Neural cell (in vitro differentiated cells): Measurements from ENCODE around the gene SPACA6. TPM values are rescaled to one million over a fixed set of nuclear protein-coding genes. Genes with fewer than 3 reads are reported as not detected.

ENCODE experiments used
- H2AFZ ChIP-seq: fragments of 200-600, 300-800 bp; sonication (generic), shearing (Covaris generic); 2 replicates; pipeline ENCODE4 v1.6.0; 2014; ENCODE audit warnings: low read depth, mild to moderate bottlenecking, antibody characterized with exemption, low read length, moderate library complexity
- H3F3A ChIP-seq: fragments of 200-600 bp; shearing (Covaris generic); 2 replicates; pipeline ENCODE4 v1.6.1; 2016; ENCODE audit warnings: mild to moderate bottlenecking, moderate library complexity, mixed read lengths, antibody characterized with exemption, low read length; ENCODE audit not compliant: insufficient read depth, poor library complexity, severe bottlenecking
- H3K27ac ChIP-seq: fragments of 200-600, 300-800 bp; sonication (generic), shearing (Covaris generic); 2 replicates; pipeline ENCODE4 v1.5.1; 2014; ENCODE audit warnings: mild to moderate bottlenecking, low read length, moderate library complexity
- H3K27me3 ChIP-seq: fragments of 300-800, 200-600 bp; sonication (generic), shearing (Covaris generic); 2 replicates; pipeline ENCODE4 v1.6.0; 2014; ENCODE audit warnings: mild to moderate bottlenecking, low read depth, low read length, moderate library complexity; ENCODE audit not compliant: insufficient read depth
- H3K36me3 ChIP-seq: fragments of 300-800, 200-600 bp; sonication (generic), shearing (Covaris generic); 2 replicates; pipeline ENCODE4 v1.5.1; 2014; ENCODE audit warnings: mild to moderate bottlenecking, antibody characterized with exemption, low read length, moderate library complexity; ENCODE audit not compliant: insufficient read depth
- H3K4me2 ChIP-seq: fragments of 300-800, 200-600 bp; sonication (generic), shearing (Covaris generic); 2 replicates; pipeline ENCODE4 v1.6.0; 2014; ENCODE audit warnings: mild to moderate bottlenecking, low read length
- H3K4me3 ChIP-seq: fragments of 300-800, 200-600 bp; sonication (generic), shearing (Covaris generic); 2 replicates; pipeline ENCODE4 v1.5.1; 2014; ENCODE audit warnings: mild to moderate bottlenecking, low read length, moderate library complexity
- H3K79me2 ChIP-seq: fragments of 200-600 bp; shearing (Covaris generic); replicated peaks from 2 replicates; pipeline ENCODE4 v1.6.0; 2014; ENCODE audit warnings: mild to moderate bottlenecking, low read length, moderate library complexity; ENCODE audit not compliant: insufficient read depth
- H3K9ac ChIP-seq: fragments of 300-800, 200-600 bp; sonication (generic), shearing (Covaris generic); 2 replicates; pipeline ENCODE4 v1.6.1; 2016; ENCODE audit warnings: mild to moderate bottlenecking, low read length, mixed read lengths
- H3K9me2 ChIP-seq: fragments of 200-600 bp; shearing (Covaris generic); 2 replicates; pipeline ENCODE4 v1.6.1; 2016; ENCODE audit warnings: mild to moderate bottlenecking, low read length, mixed read lengths; ENCODE audit not compliant: insufficient read depth
- H3K9me3 ChIP-seq: fragments of 200-600, 300-800 bp; sonication (generic), shearing (Covaris generic); 2 replicates; pipeline ENCODE4 v1.6.1; 2016; ENCODE audit warnings: mild to moderate bottlenecking, mixed run types, low read length, moderate library complexity, mixed read lengths
- H4K20me1 ChIP-seq: fragments of 200-600 bp; shearing (Covaris generic); 2 replicates; pipeline ENCODE4 v1.6.1; 2016; ENCODE audit warnings: mild to moderate bottlenecking, mixed run types; ENCODE audit not compliant: insufficient read depth
- EP300 ChIP-seq: fragments of 450-650 bp; conservative IDR thresholded peaks from 2 replicates; pipeline ENCODE4 v1.6.1; 2014; ENCODE audit warnings: antibody characterized with exemption, mild to moderate bottlenecking, moderate library complexity; ENCODE audit not compliant: poor library complexity, severe bottlenecking
- EZH2 ChIP-seq: fragments of 200-600, 300-800 bp; shearing (Covaris generic), sonication (generic); IDR thresholded peaks from 2 replicates; pipeline ENCODE4 v1.6.1; 2014; ENCODE audit warnings: antibody characterized with exemption, low read length, borderline replicate concordance, mild to moderate bottlenecking; ENCODE audit not compliant: insufficient read depth, poor library complexity, severe bottlenecking
- MXI1 ChIP-seq: fragments of 450-650 bp; conservative IDR thresholded peaks from 2 replicates; pipeline ENCODE4 v1.6.1; 2014; ENCODE audit warnings: antibody characterized with exemption, mild to moderate bottlenecking; ENCODE audit not compliant: poor library complexity, severe bottlenecking
- POLR2AphosphoS5 ChIP-seq: IDR thresholded peaks from 2 replicates; pipeline ENCODE4 v1.6.1; 2012
- RAD21 ChIP-seq: fragments of 450-650 bp; conservative IDR thresholded peaks from 2 replicates; pipeline ENCODE4 v1.6.1; 2014; ENCODE audit warnings: antibody characterized with exemption, mild to moderate bottlenecking, moderate library complexity
- REST ChIP-seq: IDR thresholded peaks from 2 replicates; pipeline ENCODE4 v1.6.1; 2012; ENCODE audit warnings: borderline replicate concordance
- SMC3 ChIP-seq: fragments of 450-650 bp; conservative IDR thresholded peaks from 2 replicates; pipeline ENCODE4 v1.6.1; 2014; ENCODE audit warnings: antibody characterized with exemption, mild to moderate bottlenecking, moderate library complexity; ENCODE audit not compliant: poor library complexity
- TAF1 ChIP-seq: IDR thresholded peaks from 2 replicates; pipeline ENCODE4 v1.6.1; 2012; ENCODE audit warnings: low read depth
- polyA plus RNA-seq: library from polyadenylated mRNA; depleted of rRNA; stranded (reverse); fragments of >200 nt; gene quantifications from 2 replicates; pipeline ENCODE4 v1.2.3, GENCODE V29; 2014
- TF ChIP-seq, protein P1 (sequence below): fragments of 450-650 bp; IDR thresholded peaks from 2 replicates; pipeline ENCODE4 v1.5.1; 2014; ENCODE audit warnings: antibody characterized with exemption, mild to moderate bottlenecking, moderate library complexity; ENCODE audit not compliant: poor library complexity, severe bottlenecking

The SPACA6 gene
- polyA plus RNA-seq, 1 donor from 2014 or later, result 5.2 TPM

DNA sequence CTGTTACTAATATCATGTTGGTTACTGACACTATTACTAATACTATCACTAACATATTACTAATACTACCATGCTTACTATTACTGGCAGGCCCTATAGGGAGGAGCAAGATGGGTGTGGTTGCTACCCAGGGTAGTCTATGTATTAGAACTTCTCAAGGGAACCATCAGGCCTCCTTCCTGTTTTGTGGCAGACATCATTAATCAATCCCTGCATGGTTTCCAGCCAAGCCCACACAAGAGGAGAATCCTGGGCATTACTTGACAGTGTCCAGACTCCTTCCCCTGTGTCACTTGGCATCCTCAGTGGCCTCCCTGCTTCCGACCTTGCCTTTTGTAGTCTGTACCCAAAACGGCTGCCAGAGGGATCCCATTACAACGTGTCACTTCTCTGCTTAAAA lies 21.7 kb downstream of the SPACA6 start:
- H3K27me3 ChIP-seq, result peaks cover 34% of the 10 kb centered on the region

DNA sequence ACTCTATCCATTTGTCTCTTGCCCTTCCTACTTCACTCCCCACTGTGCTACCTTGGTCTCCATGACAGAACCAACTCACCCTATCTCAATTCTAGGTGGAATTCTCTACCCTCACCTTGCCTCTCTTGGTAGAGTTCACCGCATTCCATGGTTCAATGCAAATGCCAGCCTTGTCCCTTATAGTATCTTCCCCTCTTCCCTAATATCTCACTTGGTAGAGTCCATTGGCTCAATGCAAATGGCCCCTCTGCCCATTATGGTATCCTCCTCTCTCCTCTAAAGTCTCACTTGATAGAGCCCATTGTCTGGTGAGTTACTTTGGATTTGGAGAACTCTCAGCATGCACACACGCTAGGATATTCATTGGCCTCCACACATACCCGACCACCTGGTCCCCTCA lies 22.7 kb downstream of the SPACA6 start:
- no peak overlapping the region for H3K4me2 ChIP-seq
- no peaks in the 10 kb centered on the region for H3K9me3 ChIP-seq
- H3K36me3 ChIP-seq, result no peaks in the 10 kb centered on the region
- no peaks in the 10 kb centered on the region for H3K9me2 ChIP-seq
- peaks cover 44% of the 10 kb centered on the region for H3K27me3 ChIP-seq
- H3F3A ChIP-seq, result no peaks in the 10 kb centered on the region
- H3K79me2 ChIP-seq, result no peaks in the 10 kb centered on the region
- H2AFZ ChIP-seq, result no peak overlapping the region
- H4K20me1 ChIP-seq, result no peaks in the 10 kb centered on the region
- H3K9ac ChIP-seq, result no peak overlapping the region
- no peak overlapping the region for H3K4me3 ChIP-seq
- H3K27ac ChIP-seq, result no peak overlapping the region
- TF ChIP-seq EP300 (no peak), SMC3 (no peak), TAF1 (no peak), MXI1 (no peak), POLR2AphosphoS5 (no peak), EZH2 (no peak), REST (no peak)
- TF ChIP-seq, protein P1, sequence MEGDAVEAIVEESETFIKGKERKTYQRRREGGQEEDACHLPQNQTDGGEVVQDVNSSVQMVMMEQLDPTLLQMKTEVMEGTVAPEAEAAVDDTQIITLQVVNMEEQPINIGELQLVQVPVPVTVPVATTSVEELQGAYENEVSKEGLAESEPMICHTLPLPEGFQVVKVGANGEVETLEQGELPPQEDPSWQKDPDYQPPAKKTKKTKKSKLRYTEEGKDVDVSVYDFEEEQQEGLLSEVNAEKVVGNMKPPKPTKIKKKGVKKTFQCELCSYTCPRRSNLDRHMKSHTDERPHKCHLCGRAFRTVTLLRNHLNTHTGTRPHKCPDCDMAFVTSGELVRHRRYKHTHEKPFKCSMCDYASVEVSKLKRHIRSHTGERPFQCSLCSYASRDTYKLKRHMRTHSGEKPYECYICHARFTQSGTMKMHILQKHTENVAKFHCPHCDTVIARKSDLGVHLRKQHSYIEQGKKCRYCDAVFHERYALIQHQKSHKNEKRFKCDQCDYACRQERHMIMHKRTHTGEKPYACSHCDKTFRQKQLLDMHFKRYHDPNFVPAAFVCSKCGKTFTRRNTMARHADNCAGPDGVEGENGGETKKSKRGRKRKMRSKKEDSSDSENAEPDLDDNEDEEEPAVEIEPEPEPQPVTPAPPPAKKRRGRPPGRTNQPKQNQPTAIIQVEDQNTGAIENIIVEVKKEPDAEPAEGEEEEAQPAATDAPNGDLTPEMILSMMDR, result no peak

More for the DNA sequence above, 21.7 kb downstream of the SPACA6 start:
- Histone ChIP-seq H3K4me3 (no peak overlapping the region), H4K20me1 (no peaks in the 10 kb centered on the region), H3K36me3 (no peaks in the 10 kb centered on the region), H3K9me3 (no peaks in the 10 kb centered on the region), H3K79me2 (no peaks in the 10 kb centered on the region), H3K9ac (no peak overlapping the region), H3K9me2 (no peaks in the 10 kb centered on the region), H2AFZ (no peak overlapping the region), H3K27ac (no peak overlapping the region), H3K4me2 (no peak overlapping the region), H3F3A (no peaks in the 10 kb centered on the region)
- TF ChIP-seq REST (no peak), TAF1 (no peak), MXI1 (no peak), EZH2 (no peak), EP300 (no peak), RAD21 (no peak), POLR2AphosphoS5 (no peak), SMC3 (no peak)
- TF ChIP-seq, protein P1, result no peak
